Activated T-helper 2 cell treated with anti-CD3 and anti-CD28 coated beads, Interferon-gamma antibody, Interleukin-2, Interleukin-4, amounts not matched to agents 10 μg/mL and 5 μg/mL and 100 μg/mL, durations not matched to agents 14 hours and 24 hours and 36 hours (primary cell): ENCODE results near the gene PPP6R2. TPM values are rescaled to one million over a fixed set of nuclear protein-coding genes. Genes with fewer than 3 reads are reported as not detected.

ENCODE experiments used
- DNase-seq: peaks from one replicate; pipeline ENCODE4 v3.0.0; 2021; ENCODE audit warnings: low spot score
- H3K27ac Mint-ChIP-seq: one replicate; pipeline ENCODE4 v1.8.0; 2021; ENCODE audit warnings: mixed read lengths
- H3K27me3 Mint-ChIP-seq: one replicate; pipeline ENCODE4 v1.8.0; 2021; ENCODE audit warnings: low read depth, mixed read lengths
- H3K36me3 Mint-ChIP-seq: one replicate; pipeline ENCODE4 v1.8.0; 2021; ENCODE audit warnings: low read depth, mixed read lengths
- H3K4me1 Mint-ChIP-seq: one replicate; pipeline ENCODE4 v1.8.0; 2021; ENCODE audit warnings: low read depth, mixed read lengths
- H3K4me3 Mint-ChIP-seq: one replicate; pipeline ENCODE4 v1.8.0; 2021; ENCODE audit warnings: low read depth, mild to moderate bottlenecking, moderate library complexity, mixed read lengths
- H3K9me3 Mint-ChIP-seq: one replicate; pipeline ENCODE4 v1.8.0; 2021; ENCODE audit warnings: mixed read lengths
- intact Hi-C: fragments of 100-400 bp; cut with micrococcal nuclease; formaldehyde crosslinking; loops from one replicate; pipeline ENCODE4 v1.15.1; 2023
- total RNA-seq: library from RNA; stranded (reverse); gene quantifications from 2 replicates; pipeline ENCODE4 v1.2.3, GENCODE V29; 2022

PPP6R2 gene
- total RNA-seq, result 42.9 and 45.0 TPM in 2 replicates

GRCh38 chr22:50342651-50343540, at the start of gene PPP6R2:
TSS of gene PPP6R2 (plus strand) at chr22:50343327. CDS start at chr22:50393909, 50,582 bp downstream.
- intact Hi-C loops, result loop anchor here (1.0 to 10.0 kb wide), 5 partner anchors 36 to 279 kb away; partner anchors contain the start of genes PLXNB2 and TUBGCP6
- Mint-ChIP-seq H3K9me3 (no peaks in the 10 kb centered on the region), H3K36me3 (no peaks in the 10 kb centered on the region), H3K27ac (peak within 1 kb of the TSS; percentile 73), H3K4me1 (peaks cover 2% of the 10 kb centered on the region), H3K4me3 (peak within 1 kb of the TSS; percentile 75), H3K27me3 (no peaks in the 10 kb centered on the region)
- peak; percentile 82 for DNase-seq

GRCh38 chr22:50293441-50294318, 49.4 kb upstream of the PPP6R2 start:
- Mint-ChIP-seq H3K36me3 (no peaks in the 10 kb centered on the region), H3K27me3 (peaks cover 13% of the 10 kb centered on the region), H3K9me3 (no peaks in the 10 kb centered on the region), H3K27ac (no peak overlapping the region), H3K4me1 (no peaks in the 10 kb centered on the region), H3K4me3 (no peak overlapping the region)
- intact Hi-C loops, result no loop called here
- no peak for DNase-seq

- intact Hi-C loops, result no loop called here
- no peak overlapping the region for H3K4me3 Mint-ChIP-seq
- DNase-seq, result no peak
- H3K9me3 Mint-ChIP-seq, result no peaks in the 10 kb centered on the region
- H3K36me3 Mint-ChIP-seq, result no peaks in the 10 kb centered on the region
- peaks cover 13% of the 10 kb centered on the region for H3K27me3 Mint-ChIP-seq
- no peaks in the 10 kb centered on the region for H3K4me1 Mint-ChIP-seq
- H3K27ac Mint-ChIP-seq, result no peak overlapping the region
Measured at GRCh38 chr22:50294319-50294656, 48.8 kb upstream of the PPP6R2 start.

- no peaks in the 10 kb centered on the region for H3K4me1 Mint-ChIP-seq
- no peaks in the 10 kb centered on the region for H3K36me3 Mint-ChIP-seq
- intact Hi-C loops, result no loop called here
- no peak overlapping the region for H3K4me3 Mint-ChIP-seq
- H3K27ac Mint-ChIP-seq, result no peak overlapping the region
- H3K9me3 Mint-ChIP-seq, result no peaks in the 10 kb centered on the region
- DNase-seq, result no peak
- H3K27me3 Mint-ChIP-seq, result peaks cover 12% of the 10 kb centered on the region
Measured at GRCh38 chr22:50296658-50297490, 46.3 kb upstream of the PPP6R2 start.

- Mint-ChIP-seq H3K27me3 (peaks cover 7% of the 10 kb centered on the region), H3K4me1 (no peaks in the 10 kb centered on the region), H3K4me3 (no peak overlapping the region), H3K36me3 (no peaks in the 10 kb centered on the region), H3K27ac (no peak overlapping the region), H3K9me3 (no peaks in the 10 kb centered on the region)
- intact Hi-C loops, result no loop called here
- no peak for DNase-seq
Measured at GRCh38 chr22:50297510-50298265, 45.4 kb upstream of the PPP6R2 start.

- Mint-ChIP-seq H3K4me1 (no peaks in the 10 kb centered on the region), H3K9me3 (no peaks in the 10 kb centered on the region), H3K27ac (no peak overlapping the region), H3K27me3 (peaks cover 3% of the 10 kb centered on the region), H3K4me3 (no peak overlapping the region), H3K36me3 (no peaks in the 10 kb centered on the region)
- DNase-seq, result no peak
- intact Hi-C loops, result no loop called here
Measured at GRCh38 chr22:50298266-50298637, 44.9 kb upstream of the PPP6R2 start.

GRCh38 chr22:50298937-50299784, 44.0 kb upstream of the PPP6R2 start:
- no peak overlapping the region for H3K4me3 Mint-ChIP-seq
- no peaks in the 10 kb centered on the region for H3K36me3 Mint-ChIP-seq
- no peak for DNase-seq
- H3K4me1 Mint-ChIP-seq, result no peaks in the 10 kb centered on the region
- intact Hi-C loops, result no loop called here
- no peaks in the 10 kb centered on the region for H3K9me3 Mint-ChIP-seq
- H3K27ac Mint-ChIP-seq, result no peak overlapping the region
- H3K27me3 Mint-ChIP-seq, result peaks cover 3% of the 10 kb centered on the region

- Mint-ChIP-seq H3K27ac (no peak overlapping the region), H3K4me1 (no peaks in the 10 kb centered on the region), H3K27me3 (peaks cover 4% of the 10 kb centered on the region), H3K9me3 (no peaks in the 10 kb centered on the region), H3K4me3 (no peak overlapping the region), H3K36me3 (no peaks in the 10 kb centered on the region)
- DNase-seq, result no peak
- intact Hi-C loops, result no loop called here
Measured at GRCh38 chr22:50299785-50300619, 43.1 kb upstream of the PPP6R2 start.

GRCh38 chr22:50300620-50301257, 42.4 kb upstream of the PPP6R2 start:
- Mint-ChIP-seq H3K27me3 (peaks cover 4% of the 10 kb centered on the region), H3K4me1 (no peaks in the 10 kb centered on the region), H3K9me3 (no peaks in the 10 kb centered on the region), H3K27ac (no peak overlapping the region), H3K36me3 (no peaks in the 10 kb centered on the region), H3K4me3 (no peak overlapping the region)
- intact Hi-C loops, result no loop called here
- no peak for DNase-seq

GRCh38 chr22:50301581-50301991, 41.5 kb upstream of the PPP6R2 start:
- H3K9me3 Mint-ChIP-seq, result no peaks in the 10 kb centered on the region

More at GRCh38 chr22:50301581-50301991, 41.5 kb upstream of the PPP6R2 start:
- H3K4me1 Mint-ChIP-seq, result peaks cover 4% of the 10 kb centered on the region
- no peak overlapping the region for H3K27ac Mint-ChIP-seq
- no peak for DNase-seq
- H3K4me3 Mint-ChIP-seq, result no peak overlapping the region
- intact Hi-C loops, result no loop called here
- peaks cover 10% of the 10 kb centered on the region for H3K27me3 Mint-ChIP-seq
- H3K36me3 Mint-ChIP-seq, result no peaks in the 10 kb centered on the region
